Epithelial cell of prostate (primary cell): ENCODE data around the gene ZCCHC18.
A peak's percentile ranks its signal among the peaks of the same experiment; 100 is the strongest.
"Not testable (repeated sequence)": the region's sequence is repeated elsewhere in the genome, so short reads cannot be mapped to it uniquely, and the experiment has no call there.

ENCODE experiments used
- DNase-seq: peaks from one replicate; pipeline ENCODE4 v3.0.0-alpha.2; 2011; ENCODE audit warnings: low read depth, low spot score
- H3K27ac ChIP-seq: fragments of 450-650 bp; 2 replicates; pipeline ENCODE4 v1.5.1; 2017; ENCODE audit warnings: mild to moderate bottlenecking

The ZCCHC18 gene

DNA sequence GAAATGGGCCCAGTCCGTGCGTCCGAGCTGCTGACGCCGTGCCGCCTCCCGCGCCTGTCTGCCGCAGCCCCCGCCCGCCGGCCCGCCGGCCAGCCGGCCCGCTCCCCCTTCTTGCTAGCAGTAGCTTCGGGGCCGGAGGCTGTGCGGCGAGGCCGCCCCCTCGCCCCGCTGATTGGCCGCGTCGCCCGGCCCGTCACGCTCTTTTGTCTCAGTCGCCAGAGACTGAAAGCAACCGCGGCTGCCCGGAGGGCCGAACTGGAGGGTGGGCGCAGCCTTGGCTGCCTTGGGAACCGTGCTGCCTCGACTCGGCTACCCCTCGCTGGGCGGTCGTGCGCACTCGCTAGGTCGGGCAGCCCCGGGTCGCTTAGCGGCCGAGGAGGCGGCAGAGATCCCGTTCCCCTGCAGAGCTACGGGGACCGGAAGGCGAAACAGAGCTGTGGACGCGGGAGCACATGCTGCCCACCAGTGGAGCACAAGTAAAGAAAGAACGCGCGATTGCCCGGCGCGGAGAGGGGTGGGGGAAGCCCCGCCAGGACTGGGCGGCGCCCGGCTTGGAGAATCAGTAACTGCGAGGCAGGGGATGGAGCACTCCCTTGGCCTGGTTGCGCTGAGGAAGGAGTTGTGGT is at the start of gene ZCCHC18:
Gene ZCCHC18, plus strand, starts transcription at position 198 of the 626 bp plus-strand sequence. CDS start 1,589 bp downstream, outside the sequence.
- H3K27ac ChIP-seq, result no peak within 1 kb of the TSS
- DNase-seq, result no peak

DNA sequence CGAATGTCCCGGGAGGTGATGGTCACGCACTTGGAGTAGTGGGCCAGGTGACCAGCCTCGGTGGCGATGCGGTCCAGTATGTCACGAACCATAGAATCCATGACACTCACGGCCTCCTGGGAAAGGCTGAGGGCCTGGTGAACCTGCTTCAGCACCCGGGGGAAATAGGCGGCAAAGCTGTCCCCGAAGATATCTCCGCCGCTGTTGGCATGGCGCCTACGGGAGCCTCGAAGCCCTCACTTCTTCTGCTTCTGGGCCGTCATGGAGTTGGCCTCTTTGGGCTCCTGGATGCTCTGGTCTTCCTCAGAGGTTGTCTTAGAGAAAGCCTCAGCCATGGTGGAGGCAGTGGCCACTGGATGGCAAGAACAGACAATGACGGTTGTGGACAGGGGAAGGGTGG is 49.7 kb upstream of the ZCCHC18 start:
- DNase-seq, H3K27ac ChIP-seq: not testable (repeated sequence)

DNA sequence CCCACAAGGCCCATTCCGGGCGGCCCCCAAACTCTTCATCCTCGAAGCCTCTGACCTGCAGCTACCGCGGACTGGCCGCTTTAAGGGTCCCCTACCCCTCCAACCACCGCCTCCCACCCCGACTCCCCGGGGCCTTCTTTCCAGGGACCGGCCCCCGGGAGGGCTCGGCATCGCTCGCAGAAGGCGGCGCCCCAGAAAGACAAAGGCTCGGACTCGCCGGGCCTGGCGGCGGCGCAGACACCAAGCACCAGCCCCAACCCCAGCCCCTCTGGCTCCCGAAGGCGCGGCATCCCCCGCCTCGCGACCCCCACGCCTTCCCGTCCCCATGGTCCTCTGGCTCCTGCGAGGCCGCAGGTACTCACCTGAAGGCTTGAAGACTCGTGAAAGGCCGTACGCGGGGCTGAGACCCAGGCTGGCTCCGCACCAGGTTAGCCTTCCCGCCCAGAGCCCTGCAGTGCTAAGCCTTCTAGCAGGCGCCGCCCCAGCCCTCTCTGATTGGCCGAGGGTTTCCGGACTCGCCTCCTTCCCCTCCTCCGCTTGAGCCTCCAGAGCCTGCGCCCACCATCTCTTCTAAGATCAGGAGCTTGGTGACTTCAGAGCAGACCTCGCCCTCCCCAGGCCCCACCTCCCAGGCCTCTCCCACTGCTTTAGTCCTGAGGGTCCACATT is 36.4 kb upstream of the ZCCHC18 start, which contains the start of gene TMSB15C:
Gene TMSB15C, minus strand, starts transcription at position 459 of the 668 bp plus-strand sequence.
- not testable (repeated sequence) for DNase-seq, H3K27ac ChIP-seq

DNA sequence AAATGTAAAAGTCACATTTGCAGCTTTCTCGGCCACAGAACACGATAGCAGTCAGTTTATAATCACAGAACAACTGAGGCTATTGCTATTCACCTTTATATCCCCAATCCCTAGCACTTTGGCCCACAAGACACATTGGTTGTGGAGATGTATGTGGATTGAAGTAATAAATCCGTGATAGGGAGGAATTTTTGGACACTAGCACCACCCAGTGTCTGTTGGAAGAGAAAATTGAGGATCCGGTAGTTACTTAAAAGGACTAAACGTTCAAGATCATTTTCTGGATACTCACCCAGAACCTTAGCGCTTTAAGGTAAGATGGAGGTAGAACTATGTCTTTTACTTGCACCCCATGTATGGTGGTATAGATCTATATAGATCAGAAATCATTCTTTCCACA is 34.5 kb upstream of the ZCCHC18 start:
- H3K27ac ChIP-seq, DNase-seq: not testable (repeated sequence)

DNA sequence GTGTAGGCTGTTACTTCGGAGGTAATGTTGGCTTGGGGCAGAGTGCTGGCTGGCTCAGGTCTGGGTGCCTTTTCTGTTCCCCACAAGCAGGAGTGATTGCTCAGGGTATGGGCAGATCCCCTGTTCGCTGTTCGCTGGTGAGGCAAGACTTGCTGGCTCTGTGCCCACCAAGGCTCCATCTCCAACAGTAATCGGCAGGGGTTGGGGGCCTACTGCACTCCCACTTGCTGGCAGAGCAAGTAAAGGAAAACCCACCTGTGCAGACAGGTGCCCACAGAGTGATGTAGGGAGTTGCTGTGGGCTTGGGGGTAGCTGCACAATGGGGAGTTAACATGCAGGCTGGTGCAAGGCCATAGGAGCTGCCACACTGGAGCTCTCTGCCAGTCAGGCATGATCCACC is 28.3 kb upstream of the ZCCHC18 start:
- H3K27ac ChIP-seq, result no peak overlapping the region
- no peak for DNase-seq

DNA sequence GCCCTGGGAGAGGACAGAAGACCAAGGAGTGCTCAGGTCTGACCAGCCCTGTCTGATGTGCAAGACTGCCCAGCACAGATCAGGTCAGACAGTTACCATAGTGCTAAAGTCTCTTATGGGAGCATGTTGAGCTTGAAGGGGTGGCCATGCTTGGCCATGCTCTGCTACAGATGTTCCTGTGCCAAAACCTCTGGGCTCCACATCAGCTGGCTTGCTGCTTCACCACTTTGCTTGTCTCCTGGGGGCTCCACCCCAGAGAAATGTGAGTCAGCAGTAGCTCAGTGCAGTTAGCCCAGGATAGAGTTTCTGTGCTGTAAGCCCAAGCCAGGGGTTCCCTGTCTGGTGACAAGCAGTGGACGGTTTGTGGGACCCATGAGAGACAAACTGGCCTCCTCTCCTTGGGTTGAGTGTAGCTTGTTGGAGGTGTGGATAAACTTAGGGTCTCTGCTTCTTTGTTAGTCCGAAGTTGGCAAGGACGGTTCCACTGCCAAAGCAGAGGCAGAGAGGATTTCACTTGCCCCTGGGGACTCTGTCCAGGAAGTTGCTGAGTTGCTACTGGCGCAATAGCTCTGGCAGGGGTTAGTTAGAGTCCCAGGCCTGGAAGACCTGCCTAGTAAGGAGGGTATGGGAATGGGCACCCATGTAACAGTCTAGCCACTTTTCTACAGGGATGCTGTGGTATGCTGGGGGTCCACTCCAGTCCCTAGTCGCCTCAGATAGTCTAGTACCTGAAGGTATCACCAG is 27.6 kb upstream of the ZCCHC18 start:
- DNase-seq, result no peak
- no peak overlapping the region for H3K27ac ChIP-seq

DNA sequence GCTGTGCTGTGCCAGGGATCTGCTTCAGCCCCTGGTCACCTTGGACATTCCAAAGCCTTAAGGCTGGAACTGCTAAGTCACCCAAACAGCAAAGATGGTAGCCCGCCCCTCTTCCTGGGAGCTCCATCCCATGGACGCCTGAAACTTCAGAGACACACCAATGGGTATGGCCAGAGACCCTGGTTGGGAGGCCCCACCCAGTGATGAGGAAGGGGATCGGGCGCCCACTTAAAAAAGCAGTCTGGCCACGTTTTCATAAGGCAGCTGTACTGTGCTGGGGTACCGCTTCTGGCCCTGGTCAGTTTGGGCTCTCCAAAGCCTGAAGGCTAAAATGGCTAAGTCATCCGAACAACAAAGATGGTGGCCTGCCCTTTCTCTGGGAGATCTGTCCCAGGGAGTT is 26.8 kb upstream of the ZCCHC18 start:
- H3K27ac ChIP-seq, result no peak overlapping the region
- no peak for DNase-seq

DNA sequence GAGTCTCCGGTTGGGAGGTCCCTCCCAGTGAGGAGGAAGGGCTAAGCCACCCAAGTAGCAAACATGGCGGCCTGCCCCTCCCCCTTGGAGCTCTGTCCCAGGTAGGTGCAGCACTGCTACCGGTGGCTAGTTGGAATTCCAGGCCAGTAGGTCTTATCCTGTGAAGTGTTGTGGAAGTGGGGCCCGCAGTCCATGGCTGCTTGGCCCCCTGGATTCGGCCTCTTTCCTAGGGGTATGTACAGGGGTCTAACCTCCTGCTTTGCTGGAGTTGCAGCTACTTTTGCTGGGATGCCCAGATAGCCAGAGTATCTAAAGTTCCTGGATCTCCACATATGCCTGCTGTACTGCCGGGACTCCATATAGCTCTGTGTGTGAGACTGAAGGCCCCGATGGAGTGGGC is 26.4 kb upstream of the ZCCHC18 start:
- H3K27ac ChIP-seq, result no peak overlapping the region
- DNase-seq, result no peak

DNA sequence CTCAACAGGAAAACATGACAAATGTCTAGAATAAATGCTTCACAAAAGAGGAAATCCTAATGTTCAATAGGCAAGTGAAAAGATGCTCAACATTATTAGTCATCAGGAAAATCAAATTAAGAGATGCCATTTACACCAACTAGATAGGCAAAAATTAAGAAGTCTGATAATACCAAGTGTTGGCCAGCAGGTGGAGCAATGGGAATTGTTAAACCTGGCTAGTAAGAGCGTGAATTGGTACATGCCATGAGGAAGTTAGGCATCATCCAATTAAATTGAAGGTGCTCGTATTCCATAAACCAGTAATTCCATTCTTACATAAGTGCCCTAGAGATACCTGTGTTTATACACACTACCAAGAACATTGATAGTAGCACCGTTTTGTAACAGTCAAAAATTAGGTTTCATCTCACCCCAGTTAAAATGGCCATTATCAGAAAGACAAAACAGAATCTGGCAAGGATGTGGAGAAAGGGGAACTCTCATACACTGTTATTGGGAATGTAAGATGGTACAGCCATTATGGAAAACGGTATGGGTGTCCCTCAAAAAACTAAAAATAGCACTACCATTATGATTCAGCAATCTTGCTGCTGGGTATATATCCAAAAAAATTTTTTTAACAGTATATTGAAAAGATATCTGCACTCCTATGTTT is 14.0 kb upstream of the ZCCHC18 start:
- peak; percentile 51 for DNase-seq
- H3K27ac ChIP-seq, result no peak overlapping the region

DNA sequence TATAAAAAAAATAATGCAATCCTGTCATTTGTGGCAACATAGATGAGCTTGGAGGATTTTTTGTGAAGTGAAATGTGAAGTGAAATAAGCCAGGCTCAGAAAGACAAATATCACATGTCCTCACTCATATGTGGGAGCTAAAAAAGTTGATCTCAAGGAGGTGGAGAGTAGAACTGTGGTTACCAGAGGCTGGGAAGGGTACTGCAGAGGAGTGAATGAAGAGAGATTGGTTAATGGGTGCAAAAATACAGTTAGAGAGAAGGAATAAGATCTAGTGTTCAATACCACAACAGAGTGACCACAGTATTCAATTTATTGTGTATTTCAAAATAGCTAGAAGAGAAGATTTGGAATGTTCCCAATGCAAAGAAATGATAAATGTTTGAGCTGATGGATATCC is 13.4 kb upstream of the ZCCHC18 start:
- no peak overlapping the region for H3K27ac ChIP-seq
- no peak for DNase-seq

DNA sequence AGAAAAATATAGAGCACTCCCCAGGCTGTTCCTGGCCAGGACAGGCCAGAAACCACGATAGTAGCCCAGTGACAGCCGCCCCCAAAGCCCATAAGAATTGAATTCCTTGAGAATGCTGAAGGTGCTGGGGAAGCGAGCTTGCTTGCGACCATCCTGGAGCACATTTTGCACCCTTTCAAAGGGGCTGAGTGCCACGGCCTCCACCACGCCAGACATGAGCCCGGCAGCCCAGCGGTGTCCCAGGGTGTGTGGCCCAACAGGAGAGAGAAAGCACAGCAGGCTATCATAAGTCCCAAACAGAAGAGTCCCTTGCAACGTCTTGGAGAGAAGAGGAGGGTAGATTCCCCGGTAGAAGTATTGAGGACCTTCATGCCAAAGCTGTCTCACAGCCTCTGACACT is 7.6 kb upstream of the ZCCHC18 start:
- H3K27ac ChIP-seq, result no peak overlapping the region
- DNase-seq, result no peak

DNA sequence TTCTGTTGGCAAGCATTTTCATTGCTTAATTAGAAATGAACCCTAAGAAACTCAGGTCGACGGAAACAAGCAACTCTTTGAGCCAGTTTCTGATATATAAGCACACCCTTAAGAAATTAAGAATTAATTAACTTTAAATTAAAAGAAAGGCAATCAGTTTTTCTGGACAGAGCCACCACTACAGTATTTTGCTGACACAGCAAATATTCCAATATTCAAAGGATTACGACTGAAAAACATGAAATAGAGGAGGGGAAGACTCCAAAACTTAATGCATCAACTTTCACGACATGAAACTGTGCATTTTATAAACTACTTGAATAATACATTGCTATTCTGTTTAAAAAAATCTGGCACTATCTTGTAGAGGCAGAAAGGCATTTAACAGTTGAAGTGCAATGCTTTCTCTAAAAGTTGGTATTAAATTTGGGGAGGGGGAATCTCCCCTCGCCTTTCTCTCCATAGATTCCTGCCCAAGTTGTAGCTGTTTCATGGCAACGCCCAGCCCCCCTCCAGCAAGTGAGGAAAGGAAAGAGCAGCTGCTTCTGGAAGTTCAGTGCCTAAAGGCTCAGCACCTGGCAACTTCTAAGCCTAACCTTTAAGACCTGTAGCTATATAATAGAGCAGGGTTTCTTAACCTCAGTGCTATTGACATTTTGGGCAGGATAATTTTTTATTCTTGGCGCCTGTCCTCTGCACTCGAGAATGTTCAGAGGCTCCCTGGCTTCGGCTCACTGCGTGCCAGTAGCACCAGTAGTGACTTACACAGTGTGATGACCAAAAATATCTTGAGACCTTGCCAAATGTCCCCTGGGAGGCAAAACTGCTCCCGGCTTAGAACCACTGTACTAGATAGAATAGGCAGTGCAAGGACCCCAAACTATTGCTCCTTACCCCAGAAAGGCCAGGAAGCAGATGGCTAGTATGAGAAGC is 6.7 kb upstream of the ZCCHC18 start:
- no peak for DNase-seq
- no peak overlapping the region for H3K27ac ChIP-seq

DNA sequence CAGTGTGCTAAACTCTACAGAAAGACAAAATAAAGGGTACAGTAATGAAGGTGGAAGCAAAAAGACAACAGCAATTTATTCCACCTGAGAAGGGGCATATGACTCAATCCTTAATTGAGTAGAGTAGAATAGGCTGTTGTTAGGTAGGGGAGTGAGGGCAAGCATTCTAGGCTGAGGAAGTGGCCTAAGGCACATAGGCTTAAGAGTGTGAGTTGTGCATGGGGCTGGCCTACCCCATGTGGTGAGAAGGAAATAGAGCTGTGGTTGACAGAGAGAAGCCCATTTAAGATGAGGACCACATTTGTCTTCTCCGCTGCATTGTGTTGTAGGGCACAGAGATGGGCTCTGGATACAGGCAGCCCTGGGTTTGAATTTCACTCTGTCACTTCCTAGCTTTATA is 3.4 kb upstream of the ZCCHC18 start:
- H3K27ac ChIP-seq, result no peak overlapping the region
- no peak for DNase-seq

DNA sequence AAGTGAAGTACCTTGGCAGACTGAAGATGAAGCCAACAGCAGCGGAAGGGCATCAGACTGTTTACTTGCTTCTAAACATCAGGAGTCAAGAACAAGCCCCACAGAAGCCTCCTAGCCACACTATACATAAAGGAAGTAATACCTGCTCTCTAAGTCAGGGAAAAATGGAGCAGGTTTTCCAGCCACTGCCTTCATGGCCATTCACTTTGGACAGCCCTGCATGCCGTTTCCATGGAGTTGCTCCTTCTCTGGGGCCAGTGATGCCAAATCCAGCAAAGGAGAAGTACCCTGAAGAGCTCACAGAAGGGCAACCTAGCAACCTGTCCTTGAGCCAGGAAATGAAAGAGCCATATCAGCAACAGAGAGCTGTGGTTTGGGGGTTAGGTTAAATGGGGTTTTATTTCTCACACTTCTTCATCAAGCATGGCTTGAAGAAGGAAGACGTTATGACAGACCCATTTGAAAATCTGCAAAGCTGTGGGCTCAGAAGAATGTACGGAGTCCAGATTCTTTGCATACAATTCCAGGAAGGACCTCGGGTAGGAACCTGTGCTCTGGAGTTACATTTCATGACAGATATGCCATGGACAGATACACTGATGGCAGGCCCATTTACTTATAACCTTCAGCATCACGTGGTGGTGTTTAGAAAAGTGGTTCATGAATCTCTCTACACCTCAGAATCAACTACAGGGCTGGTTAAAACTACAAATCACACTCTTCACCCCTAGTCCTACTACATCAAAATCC is 1.7 kb upstream of the ZCCHC18 start:
- DNase-seq, H3K27ac ChIP-seq: not testable (repeated sequence)

DNA sequence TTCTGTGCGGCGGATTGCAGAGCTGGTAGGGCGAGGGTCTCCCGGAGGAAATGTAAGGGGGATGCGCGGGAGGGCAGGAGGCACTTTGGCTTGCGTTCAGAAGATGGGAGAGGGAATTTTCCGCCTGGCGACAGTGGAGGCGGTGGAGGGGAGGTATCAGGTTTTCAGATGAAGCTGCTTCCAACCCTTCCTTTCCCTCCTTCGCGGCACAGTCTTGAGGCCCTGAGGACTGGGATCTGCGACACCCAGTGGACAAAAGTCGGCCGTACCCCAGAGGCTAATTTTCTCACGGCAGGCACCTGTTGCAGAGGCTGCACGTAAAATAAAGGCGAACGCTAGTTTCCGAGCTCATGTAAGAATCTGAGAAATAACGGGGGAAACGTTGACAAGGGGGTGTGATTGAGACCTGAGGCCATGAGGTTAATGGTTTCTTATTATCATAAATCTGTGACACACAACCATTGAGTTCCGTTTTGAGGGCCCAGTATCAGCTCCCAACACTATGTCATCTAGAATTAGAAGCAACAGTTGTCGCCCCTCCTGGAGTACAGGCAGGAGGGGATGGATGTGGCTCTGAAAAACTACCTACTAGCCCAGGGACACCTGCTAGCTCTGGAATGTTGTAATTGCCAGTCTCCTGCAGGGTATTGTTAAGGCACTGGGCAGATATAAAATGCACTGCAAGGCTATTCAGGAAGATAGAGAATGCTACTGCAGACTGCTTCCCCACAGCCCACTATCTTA is 1.1 kb downstream of the ZCCHC18 start:
- no peak for DNase-seq
- H3K27ac ChIP-seq, result no peak overlapping the region

DNA sequence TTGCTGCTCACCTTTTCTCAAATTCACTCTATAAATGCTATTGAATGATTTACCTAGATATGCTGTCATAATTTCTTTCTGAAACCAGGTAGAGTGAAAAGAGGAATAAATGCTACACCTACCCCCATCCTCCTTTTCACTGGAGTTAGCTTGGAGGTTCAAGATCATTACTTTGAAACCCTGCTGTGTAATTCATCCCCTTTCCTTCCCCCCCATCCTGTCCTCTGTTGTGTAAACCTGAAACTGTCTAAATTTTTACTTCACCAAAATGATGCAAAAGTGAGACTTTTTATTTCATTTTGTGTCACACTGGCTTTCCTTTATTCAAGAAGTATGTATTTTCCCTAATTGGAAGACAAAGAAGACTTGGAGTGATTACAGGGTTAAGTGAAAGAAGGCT is 5.4 kb downstream of the ZCCHC18 start:
- DNase-seq, result no peak
- no peak overlapping the region for H3K27ac ChIP-seq

DNA sequence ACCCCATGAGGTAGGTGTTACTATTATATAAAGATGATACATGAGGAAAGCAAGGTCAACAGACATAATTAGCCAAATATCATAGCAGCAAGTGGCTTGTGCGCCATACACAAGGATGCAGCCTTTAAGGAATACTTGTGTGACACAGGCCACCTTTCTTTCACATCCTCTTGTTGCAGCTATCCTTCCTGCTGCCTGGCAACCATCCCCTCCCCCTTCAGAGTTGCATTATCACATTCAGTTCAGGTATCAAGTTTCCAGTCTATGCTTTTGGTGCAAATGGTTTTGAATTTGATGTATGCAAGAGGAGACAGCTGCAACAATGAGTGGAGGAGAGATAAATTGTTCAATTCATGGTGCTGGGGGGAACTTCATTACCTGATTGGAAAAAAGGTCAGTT is 6.4 kb downstream of the ZCCHC18 start:
- no peak for DNase-seq
- H3K27ac ChIP-seq, result no peak overlapping the region

DNA sequence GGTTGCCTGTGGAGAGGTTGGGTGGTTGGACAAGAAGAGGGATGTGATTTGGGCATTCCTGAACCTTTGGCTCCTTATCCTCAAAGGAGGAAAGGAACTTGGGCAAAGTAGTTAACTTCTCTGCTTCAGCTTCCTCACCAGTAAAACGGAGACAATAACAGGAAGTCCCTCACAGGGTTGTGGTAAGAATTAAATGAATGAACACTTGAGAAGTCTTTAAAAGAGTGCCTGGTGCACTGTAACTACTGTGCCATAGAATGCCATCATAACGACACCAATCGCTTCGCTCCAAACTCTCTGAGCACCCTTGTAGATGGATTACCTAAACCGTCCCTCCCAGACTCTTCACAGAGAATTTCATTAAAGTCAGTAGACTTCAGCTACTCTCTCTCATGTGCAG is 10.5 kb downstream of the ZCCHC18 start:
- no peak overlapping the region for H3K27ac ChIP-seq
- DNase-seq, result no peak
